Erythroblast (primary cell): ENCODE measurements around the gene RALGPS1.

Experiments used
- GATA1 ChIP-seq: IDR thresholded peaks from 2 replicates; pipeline ENCODE4 v1.6.1; 2011; ENCODE audit warnings: low read depth, mild to moderate bottlenecking, control low read depth, low read length, moderate library complexity
- POLR2A ChIP-seq: IDR thresholded peaks from 2 replicates; pipeline ENCODE4 v1.6.1; 2011; ENCODE audit warnings: mild to moderate bottlenecking, low read length

GRCh38 chr9:127142291-127142690 lies 227.7 kb downstream of the RALGPS1 start:
- no peak for TF ChIP-seq POLR2A
- no peak for TF ChIP-seq GATA1
